GM19467 (cell line): ENCODE measurements around the gene MOV10.

Experiments used
- ATAC-seq: cut with Tn5 transposase; IDR thresholded peaks from one replicate; pipeline ENCODE4 v1.9.1; 2021; ENCODE audit warnings: mild to moderate bottlenecking, moderate library complexity; ENCODE audit not compliant: unreplicated experiment

Gene MOV10

GRCh38 chr1:112674986-112675727 lies 698 bp downstream of the MOV10 start:
- ATAC-seq: peak; percentile 31

GRCh38 chr1:112675728-112676381 lies 1.4 kb downstream of the MOV10 start:
- ATAC-seq: no peak

- ATAC-seq: no peak
Observed at GRCh38 chr1:112676543-112676942, 2.1 kb downstream of the MOV10 start.

GRCh38 chr1:112677501-112677900 lies 3.0 kb downstream of the MOV10 start:
- no peak for ATAC-seq

- ATAC-seq: no peak
Observed at GRCh38 chr1:112678605-112679004, 4.1 kb downstream of the MOV10 start.

GRCh38 chr1:112685913-112686312 lies 11.5 kb downstream of the MOV10 start:
- no peak for ATAC-seq

GRCh38 chr1:112686417-112686816 lies 12.0 kb downstream of the MOV10 start:
- ATAC-seq: no peak

- ATAC-seq: no peak
Observed at GRCh38 chr1:112686835-112687234, 12.4 kb downstream of the MOV10 start.

- ATAC-seq: no peak
Observed at GRCh38 chr1:112687361-112687760, 12.9 kb downstream of the MOV10 start.

- no peak for ATAC-seq
Observed at GRCh38 chr1:112687785-112688496, 13.5 kb downstream of the MOV10 start.

- ATAC-seq: no peak
Observed at GRCh38 chr1:112688781-112689193, 14.3 kb downstream of the MOV10 start.

- ATAC-seq: no peak
Observed at GRCh38 chr1:112689196-112689841, 14.9 kb downstream of the MOV10 start.

GRCh38 chr1:112689842-112690237 lies 15.4 kb downstream of the MOV10 start:
- no peak for ATAC-seq

- no peak for ATAC-seq
Observed at GRCh38 chr1:112692681-112693080, 18.2 kb downstream of the MOV10 start.

GRCh38 chr1:112693821-112694220 lies 19.4 kb downstream of the MOV10 start:
- no peak for ATAC-seq

GRCh38 chr1:112694363-112694929 lies 20.0 kb downstream of the MOV10 start:
- no peak for ATAC-seq

- no peak for ATAC-seq
Observed at GRCh38 chr1:112695276-112695675, 20.8 kb downstream of the MOV10 start.

GRCh38 chr1:112696578-112697314 lies 22.3 kb downstream of the MOV10 start:
- ATAC-seq: no peak

- ATAC-seq: no peak
Observed at GRCh38 chr1:112697781-112698201, 23.3 kb downstream of the MOV10 start.
